ENCODE measurements around the gene SYNPO2. TPM values are rescaled to one million over a fixed set of nuclear protein-coding genes. Genes with fewer than 3 reads are reported as not detected.
A peak's percentile ranks its signal among the peaks of the same experiment; 100 is the strongest.

SYNPO2 gene
- total and polyA plus RNA-seq, 10 donors, result 3.6 to 72.1 (median 29.0) TPM

GRCh38 chr4:119034276-119035008 lies 145.8 kb downstream of the SYNPO2 start:
- Histone ChIP-seq H3K27me3 (replicated peaks in 1 of 7) (no peaks in the 10 kb centered on the region), H3K4me3 (no peak overlapping the region), H3K9me3 (no peaks in the 10 kb centered on the region), H3K27ac (peak overlapping the region in 1 of 8 donors; percentile 6), H3K36me3 (peaks cover 0 to 22% (median 3%) of the 10 kb centered on the region in 6 donors), H3K4me1 (peaks cover 0 to 10% (median 2%) of the 10 kb centered on the region in 6 donors)
- WGBS, 5 donors, result 56 to 80% (median 76%) methylated on average over 4 of the region's 4 CpGs
- DNase-seq, result no peak
- intact Hi-C loops (cut with DNase I; ENCODE audit: low total_unique reads), result no loop called here
- TF ChIP-seq POLR2A (IDR thresholded peaks at IDR 0.05), result no peak
- TF ChIP-seq POLR2AphosphoS5 (IDR thresholded peaks at IDR 0.05), result no peak
- TF ChIP-seq, protein P1, sequence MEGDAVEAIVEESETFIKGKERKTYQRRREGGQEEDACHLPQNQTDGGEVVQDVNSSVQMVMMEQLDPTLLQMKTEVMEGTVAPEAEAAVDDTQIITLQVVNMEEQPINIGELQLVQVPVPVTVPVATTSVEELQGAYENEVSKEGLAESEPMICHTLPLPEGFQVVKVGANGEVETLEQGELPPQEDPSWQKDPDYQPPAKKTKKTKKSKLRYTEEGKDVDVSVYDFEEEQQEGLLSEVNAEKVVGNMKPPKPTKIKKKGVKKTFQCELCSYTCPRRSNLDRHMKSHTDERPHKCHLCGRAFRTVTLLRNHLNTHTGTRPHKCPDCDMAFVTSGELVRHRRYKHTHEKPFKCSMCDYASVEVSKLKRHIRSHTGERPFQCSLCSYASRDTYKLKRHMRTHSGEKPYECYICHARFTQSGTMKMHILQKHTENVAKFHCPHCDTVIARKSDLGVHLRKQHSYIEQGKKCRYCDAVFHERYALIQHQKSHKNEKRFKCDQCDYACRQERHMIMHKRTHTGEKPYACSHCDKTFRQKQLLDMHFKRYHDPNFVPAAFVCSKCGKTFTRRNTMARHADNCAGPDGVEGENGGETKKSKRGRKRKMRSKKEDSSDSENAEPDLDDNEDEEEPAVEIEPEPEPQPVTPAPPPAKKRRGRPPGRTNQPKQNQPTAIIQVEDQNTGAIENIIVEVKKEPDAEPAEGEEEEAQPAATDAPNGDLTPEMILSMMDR (IDR thresholded peaks at IDR 0.05 in 8 of 11, conservative IDR thresholded peaks at IDR 0.05 in 3 of 11), result no peak

DNA sequence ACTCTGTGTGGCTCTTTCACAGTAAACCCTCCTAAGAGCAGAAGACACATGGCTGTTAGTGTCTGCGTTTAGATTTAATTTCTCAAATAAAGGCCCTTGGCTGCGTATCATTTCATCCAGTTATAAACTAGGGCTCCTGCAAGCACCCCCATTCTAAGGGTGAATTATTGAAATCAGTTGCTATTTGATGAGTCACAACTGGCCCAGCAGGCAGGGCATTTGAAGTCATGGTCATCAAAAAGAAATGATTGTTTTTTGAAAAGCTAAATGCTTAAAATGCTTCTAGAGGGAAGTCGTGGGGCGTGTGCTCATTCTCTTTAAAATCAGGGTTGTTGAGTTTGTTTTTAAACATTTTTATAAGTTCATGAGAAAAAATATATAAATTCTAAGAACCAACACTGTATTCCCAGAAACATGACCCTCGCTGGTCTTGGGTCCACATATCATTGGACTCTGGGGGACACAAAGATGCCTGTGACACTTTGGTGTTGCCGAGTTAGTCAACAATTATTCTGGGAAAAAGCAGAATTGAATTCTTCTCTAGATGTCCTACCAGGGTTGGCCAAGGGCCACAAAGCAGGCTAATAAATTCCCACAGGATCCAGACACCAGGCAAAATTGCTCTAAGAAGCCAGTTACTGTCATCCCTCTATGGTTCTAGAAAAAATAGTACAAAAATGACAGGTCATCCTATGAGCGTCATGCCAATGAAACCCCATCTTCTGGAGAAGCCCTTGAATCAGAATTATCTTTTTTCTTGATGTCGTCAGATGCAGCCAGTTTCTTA lies 147.5 kb downstream of the SYNPO2 start:
- TF ChIP-seq, protein P1 (IDR thresholded peaks at IDR 0.05 in 8 of 11, conservative IDR thresholded peaks at IDR 0.05 in 3 of 11), result no peak
- TF ChIP-seq POLR2A (IDR thresholded peaks at IDR 0.05) (no peak), POLR2AphosphoS5 (IDR thresholded peaks at IDR 0.05) (no peak)
- H3K36me3 ChIP-seq, result peaks cover 0 to 10% (median 0%) of the 10 kb centered on the region in 6 donors
- H3K9me3 ChIP-seq, result no peaks in the 10 kb centered on the region
- WGBS, 5 donors, result 78 to 93% (median 85%) methylated on average over 8 of the region's 8 CpGs
- H3K4me3 ChIP-seq, result no peak overlapping the region
- H3K4me1 ChIP-seq, result peaks cover 0 to 12% (median 3%) of the 10 kb centered on the region in 6 donors
- DNase-seq, result no peak
- peak overlapping the region in 1 of 8 donors; percentile 20 for H3K27ac ChIP-seq
- intact Hi-C loops (cut with DNase I; ENCODE audit: low total_unique reads), result no loop called here
- no peaks in the 10 kb centered on the region for H3K27me3 ChIP-seq (replicated peaks in 1 of 7)

- intact Hi-C loops (cut with DNase I; ENCODE audit: low total_unique reads), result no loop called here
- H3K27ac ChIP-seq, result peak overlapping the region in 4 of 8 donors; percentile 40 to 69 (median 51)
- no peak for DNase-seq
- 68 to 94% (median 90%) methylated on average over 1 of the region's 1 CpG for WGBS, 5 donors
- no peaks in the 10 kb centered on the region for H3K27me3 ChIP-seq (replicated peaks in 1 of 7)
- no peaks in the 10 kb centered on the region for H3K9me3 ChIP-seq
- TF ChIP-seq, protein P1 (IDR thresholded peaks at IDR 0.05 in 8 of 11, conservative IDR thresholded peaks at IDR 0.05 in 3 of 11), result no peak
- no peak for TF ChIP-seq POLR2AphosphoS5 (IDR thresholded peaks at IDR 0.05)
- no peak for TF ChIP-seq POLR2A (IDR thresholded peaks at IDR 0.05)
- no peaks in the 10 kb centered on the region for H3K36me3 ChIP-seq
- H3K4me3 ChIP-seq, result no peak overlapping the region
- peaks cover 0 to 25% (median 11%) of the 10 kb centered on the region in 6 donors for H3K4me1 ChIP-seq
Measured at GRCh38 chr4:119037709-119038108, 149.1 kb downstream of the SYNPO2 start.
